Esophagus squamous epithelium (tissue), 4 donors: ENCODE results near the gene IGF1R.

ENCODE experiments used
- POLR2A ChIP-seq, 4 donors: fragments of 450-650 bp; IDR thresholded peaks; one replicate each; pipeline ENCODE4 v1.6.1; 2017; ENCODE audit warnings: antibody characterized with exemption in 4 of 4, mild to moderate bottlenecking in 4 of 4, moderate library complexity in 3 of 4
- TF ChIP-seq, protein P1 (sequence below), 6 experiments: fragments of 450-650 bp in 4 of 6; fragments of 200-600 bp in 2 of 6; sonication (generic) in 2 of 6; IDR thresholded peaks; one replicate each; pipeline ENCODE4 v1.5.1; 2016 to 2019; ENCODE audit warnings: antibody characterized with exemption in 6 of 6, mild to moderate bottlenecking in 4 of 6, moderate library complexity in 4 of 6

DNA sequence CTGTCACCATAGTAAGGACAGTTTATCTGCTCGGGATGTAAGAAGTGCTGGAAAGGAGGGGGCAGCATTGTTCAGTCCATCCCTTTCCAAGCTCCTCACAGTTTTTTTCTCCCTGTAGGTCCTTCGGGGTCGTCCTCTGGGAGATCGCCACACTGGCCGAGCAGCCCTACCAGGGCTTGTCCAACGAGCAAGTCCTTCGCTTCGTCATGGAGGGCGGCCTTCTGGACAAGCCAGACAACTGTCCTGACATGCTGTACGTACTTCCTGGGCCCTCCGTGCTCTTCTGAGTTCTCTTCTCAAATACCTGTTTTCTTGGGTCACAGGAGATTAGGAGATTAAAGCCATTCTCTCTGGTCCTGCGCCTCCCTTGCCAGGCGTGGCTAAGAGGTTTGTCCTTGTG, 300.1 kb downstream of the IGF1R start:
- TF ChIP-seq, protein P1, sequence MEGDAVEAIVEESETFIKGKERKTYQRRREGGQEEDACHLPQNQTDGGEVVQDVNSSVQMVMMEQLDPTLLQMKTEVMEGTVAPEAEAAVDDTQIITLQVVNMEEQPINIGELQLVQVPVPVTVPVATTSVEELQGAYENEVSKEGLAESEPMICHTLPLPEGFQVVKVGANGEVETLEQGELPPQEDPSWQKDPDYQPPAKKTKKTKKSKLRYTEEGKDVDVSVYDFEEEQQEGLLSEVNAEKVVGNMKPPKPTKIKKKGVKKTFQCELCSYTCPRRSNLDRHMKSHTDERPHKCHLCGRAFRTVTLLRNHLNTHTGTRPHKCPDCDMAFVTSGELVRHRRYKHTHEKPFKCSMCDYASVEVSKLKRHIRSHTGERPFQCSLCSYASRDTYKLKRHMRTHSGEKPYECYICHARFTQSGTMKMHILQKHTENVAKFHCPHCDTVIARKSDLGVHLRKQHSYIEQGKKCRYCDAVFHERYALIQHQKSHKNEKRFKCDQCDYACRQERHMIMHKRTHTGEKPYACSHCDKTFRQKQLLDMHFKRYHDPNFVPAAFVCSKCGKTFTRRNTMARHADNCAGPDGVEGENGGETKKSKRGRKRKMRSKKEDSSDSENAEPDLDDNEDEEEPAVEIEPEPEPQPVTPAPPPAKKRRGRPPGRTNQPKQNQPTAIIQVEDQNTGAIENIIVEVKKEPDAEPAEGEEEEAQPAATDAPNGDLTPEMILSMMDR (IDR thresholded peaks at IDR 0.05): no peak
- no peak for TF ChIP-seq POLR2A (IDR thresholded peaks at IDR 0.05)
